Neural progenitor cell (in vitro differentiated cells): Measurements from ENCODE around the gene FAM83B. TPM values are rescaled to one million over a fixed set of nuclear protein-coding genes. Genes with fewer than 3 reads are reported as not detected.

Experiments used
- DNase-seq: peaks from one replicate; pipeline ENCODE4 v3.0.0-alpha.2; 2016; ENCODE audit warnings: low spot score
- H2AFZ ChIP-seq: fragments of 200-600 bp; sonication (generic); replicated peaks from 2 replicates; pipeline ENCODE4 v1.6.1; 2016; ENCODE audit warnings: antibody characterized with exemption
- H3F3A ChIP-seq: fragments of 200-600 bp; sonication (generic); 2 replicates; pipeline ENCODE4 v1.6.1; 2016; ENCODE audit warnings: antibody characterized with exemption, low read depth
- H3K27ac ChIP-seq: fragments of 200-600 bp; sonication (generic); 2 replicates; pipeline ENCODE4 v1.5.1; 2016; ENCODE audit warnings: mild to moderate bottlenecking
- H3K27me3 ChIP-seq: fragments of 200-600 bp; sonication (generic); 2 replicates; pipeline ENCODE4 v1.6.1; 2016; ENCODE audit warnings: mild to moderate bottlenecking, moderate library complexity
- H3K36me3 ChIP-seq: fragments of 200-600 bp; sonication (generic); 2 replicates; pipeline ENCODE4 v1.5.1; 2016
- H3K4me1 ChIP-seq: fragments of 200-600 bp; sonication (generic); 2 replicates; pipeline ENCODE4 v1.6.1; 2016; ENCODE audit warnings: mixed run types
- H3K4me2 ChIP-seq: fragments of 200-600 bp; sonication (generic); 2 replicates; pipeline ENCODE4 v1.6.1; 2016
- H3K4me3 ChIP-seq: fragments of 200-600 bp; sonication (generic); 2 replicates; pipeline ENCODE4 v1.5.1; 2016
- H3K79me2 ChIP-seq: fragments of 200-600 bp; sonication (generic); 2 replicates; pipeline ENCODE4 v1.6.1; 2016; ENCODE audit warnings: low read depth
- H3K9ac ChIP-seq: fragments of 200-600 bp; sonication (generic); 2 replicates; pipeline ENCODE4 v1.6.1; 2016
- H3K9me3 ChIP-seq: fragments of 200-600 bp; sonication (generic); 2 replicates; pipeline ENCODE4 v1.5.1; 2016; ENCODE audit warnings: low read depth
- H4K20me1 ChIP-seq: fragments of 200-600 bp; sonication (generic); 2 replicates; pipeline ENCODE4 v1.6.1; 2016; ENCODE audit warnings: low read depth
- H3K27ac Mint-ChIP-seq: 3 replicates; pipeline ENCODE4 v1.8.0; 2021; ENCODE audit warnings: mixed read lengths
- H3K27me3 Mint-ChIP-seq: 2 replicates; pipeline ENCODE4 v1.8.0; 2022; ENCODE audit warnings: low read depth, mild to moderate bottlenecking, inconsistent platforms, moderate library complexity, mixed read lengths; ENCODE audit not compliant: insufficient read depth
- H3K36me3 Mint-ChIP-seq: 3 replicates; pipeline ENCODE4 v1.8.0; 2021; ENCODE audit warnings: mixed read lengths
- H3K4me1 Mint-ChIP-seq: 3 replicates; pipeline ENCODE4 v1.8.0; 2021; ENCODE audit warnings: mixed read lengths
- H3K4me3 Mint-ChIP-seq: 3 replicates; pipeline ENCODE4 v1.8.0; 2021; ENCODE audit warnings: mild to moderate bottlenecking, moderate library complexity, mixed read lengths
- H3K9me3 Mint-ChIP-seq: 3 replicates; pipeline ENCODE4 v1.8.0; 2020; ENCODE audit warnings: mixed read lengths
- CTCF ChIP-seq: fragments of 200-600 bp; sonication (generic); IDR thresholded peaks from 2 replicates; pipeline ENCODE4 v1.5.1; 2017; ENCODE audit warnings: antibody characterized with exemption, mild to moderate bottlenecking
- EZH2 ChIP-seq: fragments of 200-600 bp; sonication (generic); IDR thresholded peaks from 2 replicates; pipeline ENCODE4 v1.6.1; 2017; ENCODE audit warnings: antibody characterized with exemption, mild to moderate bottlenecking, moderate library complexity
- EZH2phosphoT487 ChIP-seq: fragments of 200-600 bp; sonication (generic); IDR thresholded peaks from 2 replicates; pipeline ENCODE4 v1.6.1; 2017; ENCODE audit warnings: antibody characterized with exemption
- total RNA-seq: library from RNA; depleted of rRNA; stranded (reverse); fragments of >200 nt; gene quantifications from 2 replicates; pipeline ENCODE4 v1.2.3, GENCODE V29; 2015; ENCODE audit warnings: low replicate concordance

The FAM83B gene
- total RNA-seq, 1 donor from 2014 or later: 5.3 TPM

- H4K20me1 ChIP-seq: no peaks in the 10 kb centered on the region
- TF ChIP-seq EZH2phosphoT487 (no peak), EZH2 (no peak), CTCF (no peak)
- H3K4me1 ChIP-seq: peaks cover 10% of the 10 kb centered on the region
- peaks cover 3% of the 10 kb centered on the region for H3K36me3 ChIP-seq
- no peak overlapping the region for H3K27ac ChIP-seq
- no peak overlapping the region for H3K4me3 ChIP-seq
- DNase-seq: no peak
- no peak overlapping the region for H3K9ac ChIP-seq
- no peaks in the 10 kb centered on the region for H3F3A ChIP-seq
- no peaks in the 10 kb centered on the region for H3K9me3 Mint-ChIP-seq
- H3K9me3 ChIP-seq: no peaks in the 10 kb centered on the region
- H3K27ac Mint-ChIP-seq: no peak overlapping the region
- H3K36me3 Mint-ChIP-seq: no peaks in the 10 kb centered on the region
- no peaks in the 10 kb centered on the region for H3K27me3 Mint-ChIP-seq
- no peaks in the 10 kb centered on the region for H3K27me3 ChIP-seq
- no peak overlapping the region for H3K4me3 Mint-ChIP-seq
- no peak overlapping the region for H2AFZ ChIP-seq
- H3K79me2 ChIP-seq: no peaks in the 10 kb centered on the region
- H3K4me2 ChIP-seq: no peak overlapping the region
- H3K4me1 Mint-ChIP-seq: peaks cover 3% of the 10 kb centered on the region
These were observed 75.3 kb downstream of the FAM83B start for GRCh38 chr6:54921891-54922290.

GRCh38 chr6:54929245-54929909 is 82.8 kb downstream of the FAM83B start:
- Histone ChIP-seq H3K4me2 (no peak overlapping the region), H3K9me3 (no peaks in the 10 kb centered on the region), H3K4me1 (no peaks in the 10 kb centered on the region), H3K9ac (no peak overlapping the region), H4K20me1 (no peaks in the 10 kb centered on the region), H2AFZ (no peak overlapping the region), H3K27me3 (no peaks in the 10 kb centered on the region), H3K27ac (no peak overlapping the region), H3K79me2 (no peaks in the 10 kb centered on the region), H3K4me3 (no peak overlapping the region), H3F3A (no peaks in the 10 kb centered on the region), H3K36me3 (no peaks in the 10 kb centered on the region)
- Mint-ChIP-seq H3K9me3 (peaks cover 16% of the 10 kb centered on the region), H3K4me1 (no peaks in the 10 kb centered on the region), H3K27ac (no peak overlapping the region), H3K4me3 (no peak overlapping the region), H3K36me3 (no peaks in the 10 kb centered on the region), H3K27me3 (no peaks in the 10 kb centered on the region)
- no peak for DNase-seq
- no peak for TF ChIP-seq EZH2phosphoT487
- no peak for TF ChIP-seq CTCF

- peaks cover 16% of the 10 kb centered on the region for H3K9me3 Mint-ChIP-seq
- H3F3A ChIP-seq: no peaks in the 10 kb centered on the region
- TF ChIP-seq CTCF (no peak), EZH2phosphoT487 (no peak), EZH2 (no peak)
- H3K79me2 ChIP-seq: no peaks in the 10 kb centered on the region
- no peaks in the 10 kb centered on the region for H4K20me1 ChIP-seq
- H3K4me3 Mint-ChIP-seq: no peak overlapping the region
- no peak overlapping the region for H3K27ac ChIP-seq
- DNase-seq: no peak
- no peaks in the 10 kb centered on the region for H3K36me3 ChIP-seq
- no peak overlapping the region for H3K4me2 ChIP-seq
- H3K27me3 ChIP-seq: no peaks in the 10 kb centered on the region
- H3K27ac Mint-ChIP-seq: no peak overlapping the region
- H3K4me1 Mint-ChIP-seq: no peaks in the 10 kb centered on the region
- no peaks in the 10 kb centered on the region for H3K36me3 Mint-ChIP-seq
- H3K9ac ChIP-seq: no peak overlapping the region
- no peak overlapping the region for H3K4me3 ChIP-seq
- H2AFZ ChIP-seq: no peak overlapping the region
- no peaks in the 10 kb centered on the region for H3K4me1 ChIP-seq
- no peaks in the 10 kb centered on the region for H3K9me3 ChIP-seq
- no peaks in the 10 kb centered on the region for H3K27me3 Mint-ChIP-seq
These were observed 86.1 kb downstream of the FAM83B start for GRCh38 chr6:54932622-54933021.
